ENCODE measurements around the gene FGF2. TPM values are rescaled to one million over a fixed set of nuclear protein-coding genes. Genes with fewer than 3 reads are reported as not detected.

FGF2 gene
- total RNA-seq, 1 donor: 86.5 TPM

DNA sequence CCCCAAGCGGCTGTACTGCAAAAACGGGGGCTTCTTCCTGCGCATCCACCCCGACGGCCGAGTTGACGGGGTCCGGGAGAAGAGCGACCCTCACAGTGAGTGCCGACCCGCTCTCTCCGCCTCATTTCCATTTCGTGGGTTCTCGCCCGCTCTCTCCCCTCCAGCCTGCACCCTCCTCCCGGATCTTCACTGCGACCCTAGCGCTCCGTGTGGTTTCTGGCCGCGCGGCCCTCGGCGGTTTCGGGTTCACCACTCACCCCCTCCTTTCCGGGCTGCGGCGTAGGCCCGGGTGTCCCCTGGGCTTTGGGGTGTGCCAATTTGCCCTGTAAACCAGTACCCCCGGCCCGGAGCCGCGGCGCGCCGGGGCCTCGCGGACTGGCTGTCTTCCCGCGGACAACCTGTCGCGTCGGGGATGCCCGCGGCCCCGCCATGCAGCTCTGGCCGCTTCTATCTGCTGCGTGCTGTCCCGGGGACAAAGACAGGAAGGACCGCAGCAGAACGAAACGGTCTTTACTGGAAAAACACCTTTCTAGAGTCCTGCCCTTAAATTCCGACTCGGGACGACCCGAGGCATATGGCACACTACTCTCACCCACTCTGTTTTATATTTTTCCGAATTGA is 737 bp downstream of the FGF2 start:
- Histone ChIP-seq H2AFZ (ENCODE audit: low read length) (peak overlapping the region; percentile 50), H3K79me2 (ENCODE audit: insufficient read depth, low read length) (peaks cover 54% of the 10 kb centered on the region), H3K27ac (ENCODE audit: low read depth, low read length) (peak overlapping the region; percentile 88), H3K27me3 (ENCODE audit: insufficient read depth, low read length) (no peaks in the 10 kb centered on the region), H3K4me3 (ENCODE audit: insufficient read depth, low read length) (peak overlapping the region; percentile 91), H4K20me1 (ENCODE audit: insufficient read depth, low read length) (peaks cover 35% of the 10 kb centered on the region), H3K36me3 (ENCODE audit: insufficient read depth, low read length) (peaks cover 33% of the 10 kb centered on the region), H3K4me1 (ENCODE audit: insufficient read depth, low read length) (peaks cover 49% of the 10 kb centered on the region), H3K9me3 (ENCODE audit: low read depth, low read length) (no peaks in the 10 kb centered on the region), H3K4me2 (ENCODE audit: insufficient read depth, low read length) (peak overlapping the region; percentile 90)
- peak; percentile 91 for DNase-seq (ENCODE audit: insufficient read length, low spot score, missing footprints)
- TF ChIP-seq, protein P1, sequence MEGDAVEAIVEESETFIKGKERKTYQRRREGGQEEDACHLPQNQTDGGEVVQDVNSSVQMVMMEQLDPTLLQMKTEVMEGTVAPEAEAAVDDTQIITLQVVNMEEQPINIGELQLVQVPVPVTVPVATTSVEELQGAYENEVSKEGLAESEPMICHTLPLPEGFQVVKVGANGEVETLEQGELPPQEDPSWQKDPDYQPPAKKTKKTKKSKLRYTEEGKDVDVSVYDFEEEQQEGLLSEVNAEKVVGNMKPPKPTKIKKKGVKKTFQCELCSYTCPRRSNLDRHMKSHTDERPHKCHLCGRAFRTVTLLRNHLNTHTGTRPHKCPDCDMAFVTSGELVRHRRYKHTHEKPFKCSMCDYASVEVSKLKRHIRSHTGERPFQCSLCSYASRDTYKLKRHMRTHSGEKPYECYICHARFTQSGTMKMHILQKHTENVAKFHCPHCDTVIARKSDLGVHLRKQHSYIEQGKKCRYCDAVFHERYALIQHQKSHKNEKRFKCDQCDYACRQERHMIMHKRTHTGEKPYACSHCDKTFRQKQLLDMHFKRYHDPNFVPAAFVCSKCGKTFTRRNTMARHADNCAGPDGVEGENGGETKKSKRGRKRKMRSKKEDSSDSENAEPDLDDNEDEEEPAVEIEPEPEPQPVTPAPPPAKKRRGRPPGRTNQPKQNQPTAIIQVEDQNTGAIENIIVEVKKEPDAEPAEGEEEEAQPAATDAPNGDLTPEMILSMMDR (IDR thresholded peaks at IDR 0.05; ENCODE audit: extremely low read depth, low read depth, low read length): no peak

DNA sequence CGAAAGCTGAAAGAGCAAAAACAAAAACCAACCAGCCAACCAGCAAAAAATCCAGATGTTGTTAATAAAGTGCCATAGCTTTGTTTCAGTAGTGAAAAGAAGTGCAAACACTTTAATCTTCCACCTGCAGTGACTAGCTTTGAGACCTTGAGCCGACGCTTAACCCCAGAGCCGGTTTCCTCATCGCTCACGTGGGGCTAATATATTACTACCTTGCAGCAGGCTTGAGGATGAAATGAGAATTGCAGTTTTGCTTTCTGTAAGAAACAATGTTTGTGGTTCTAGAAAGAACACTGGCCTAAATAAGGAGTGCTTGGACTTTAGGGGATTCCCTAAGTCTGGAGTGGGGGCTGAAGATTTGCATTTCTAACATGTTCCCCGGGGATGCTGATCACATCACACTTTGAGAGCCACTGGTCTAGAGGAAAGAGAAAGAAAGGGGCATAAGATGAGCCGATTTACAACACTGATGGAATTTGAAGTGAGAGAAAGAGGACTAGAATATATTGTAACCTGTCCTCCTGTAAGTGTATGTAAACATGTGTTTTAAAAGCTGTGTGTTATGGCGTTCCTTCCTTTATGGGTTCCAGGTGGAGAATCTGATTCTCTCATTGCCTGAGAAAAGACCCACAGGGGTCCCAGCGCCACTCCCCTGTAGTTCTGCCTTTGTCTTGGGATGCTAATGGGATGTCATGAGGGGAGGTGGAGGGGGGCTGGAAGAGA is 1.4 kb downstream of the FGF2 start:
- peaks cover 41% of the 10 kb centered on the region for H4K20me1 ChIP-seq (ENCODE audit: insufficient read depth, low read length)
- H3K4me1 ChIP-seq (ENCODE audit: insufficient read depth, low read length): peaks cover 53% of the 10 kb centered on the region
- DNase-seq (ENCODE audit: insufficient read length, low spot score, missing footprints): peak; percentile 94
- TF ChIP-seq, protein P1 (IDR thresholded peaks at IDR 0.05; ENCODE audit: extremely low read depth, low read depth, low read length): peak; percentile 24
- peaks cover 61% of the 10 kb centered on the region for H3K79me2 ChIP-seq (ENCODE audit: insufficient read depth, low read length)
- no peaks in the 10 kb centered on the region for H3K27me3 ChIP-seq (ENCODE audit: insufficient read depth, low read length)
- H3K9me3 ChIP-seq (ENCODE audit: low read depth, low read length): no peaks in the 10 kb centered on the region
- H3K36me3 ChIP-seq (ENCODE audit: insufficient read depth, low read length): peaks cover 34% of the 10 kb centered on the region
- no peak overlapping the region for H2AFZ ChIP-seq (ENCODE audit: low read length)
- H3K4me3 ChIP-seq (ENCODE audit: insufficient read depth, low read length): peak overlapping the region; percentile 91
- peak overlapping the region; percentile 88 for H3K27ac ChIP-seq (ENCODE audit: low read depth, low read length)
- H3K4me2 ChIP-seq (ENCODE audit: insufficient read depth, low read length): peak overlapping the region; percentile 90

DNA sequence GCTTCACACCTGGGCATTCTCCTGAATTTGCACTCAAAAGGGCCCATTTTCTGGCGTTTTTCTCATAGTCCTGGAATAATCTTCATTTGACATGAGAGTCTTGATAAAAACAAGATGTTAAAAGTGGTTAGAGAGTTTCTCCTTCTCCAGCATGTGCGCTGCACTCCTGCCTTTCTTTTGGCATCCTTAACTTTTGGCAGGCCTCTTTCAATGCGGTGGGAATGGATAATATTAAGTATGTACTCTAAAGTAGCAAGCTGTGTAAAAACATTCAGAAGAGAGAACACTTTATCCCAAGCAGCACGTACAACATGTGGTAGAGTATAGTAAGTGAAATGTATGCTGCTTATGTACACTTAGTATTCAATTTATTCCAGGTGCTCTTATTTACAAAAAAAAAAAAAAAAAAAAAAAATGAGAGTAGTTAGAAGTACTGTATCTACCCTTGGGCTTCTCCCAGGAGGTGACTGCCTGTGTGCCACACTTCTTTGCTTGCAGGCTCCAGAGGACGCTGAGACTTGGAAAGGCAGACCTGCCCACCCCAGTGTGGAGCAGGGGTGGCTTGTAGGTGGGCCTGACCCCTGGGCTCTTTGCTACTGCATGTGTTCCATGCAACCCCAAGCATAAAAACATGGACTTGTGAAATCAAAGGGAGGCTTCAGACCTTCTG is 3.9 kb downstream of the FGF2 start:
- Histone ChIP-seq H2AFZ (ENCODE audit: low read length) (no peak overlapping the region), H3K4me2 (ENCODE audit: insufficient read depth, low read length) (peak overlapping the region; percentile 90), H3K27ac (ENCODE audit: low read depth, low read length) (no peak overlapping the region), H3K36me3 (ENCODE audit: insufficient read depth, low read length) (peaks cover 49% of the 10 kb centered on the region), H4K20me1 (ENCODE audit: insufficient read depth, low read length) (peaks cover 66% of the 10 kb centered on the region), H3K79me2 (ENCODE audit: insufficient read depth, low read length) (peaks cover 85% of the 10 kb centered on the region), H3K4me1 (ENCODE audit: insufficient read depth, low read length) (peaks cover 65% of the 10 kb centered on the region), H3K9me3 (ENCODE audit: low read depth, low read length) (no peaks in the 10 kb centered on the region), H3K4me3 (ENCODE audit: insufficient read depth, low read length) (peak overlapping the region; percentile 91), H3K27me3 (ENCODE audit: insufficient read depth, low read length) (no peaks in the 10 kb centered on the region)
- TF ChIP-seq, protein P1 (IDR thresholded peaks at IDR 0.05; ENCODE audit: extremely low read depth, low read depth, low read length): no peak
- DNase-seq (ENCODE audit: insufficient read length, low spot score, missing footprints): no peak
